Body of pancreas (tissue), 4 donors: ENCODE measurements around the gene ZNF654. TPM values are rescaled to one million over a fixed set of nuclear protein-coding genes. Genes with fewer than 3 reads are reported as not detected.
"Not testable (repeated sequence)": the region's sequence is repeated elsewhere in the genome, so short reads cannot be mapped to it uniquely, and the experiment has no call there.

ENCODE experiments used
- ATAC-seq: fragments of 150-250 bp; one replicate; pipeline ENCODE4 v1.9.1; 2016
- DNase-seq, 4 donors: peaks; one replicate each; pipeline ENCODE4 v3.0.0-alpha.2; 2019
- H3K27ac ChIP-seq, 4 donors: fragments of 200-600 bp; sonication (generic); 1 replicate in 3 of 4; 2 replicates in 1 of 4; pipeline versions ENCODE4 v1.5.1 to v1.6.1; 2016 to 2019; ENCODE audit warnings: mild to moderate bottlenecking in 1 of 4, mixed read lengths in 1 of 4, moderate library complexity in 1 of 4
- H3K27me3 ChIP-seq, 2 donors: fragments of 200-600 bp; sonication (generic); one replicate each; pipeline ENCODE4 v1.6.0; 2016; ENCODE audit warnings: mild to moderate bottlenecking in 1 of 2
- H3K36me3 ChIP-seq, 2 donors: fragments of 200-600 bp; sonication (generic); replicated peaks in 1 of 2; 2 replicates each; pipeline ENCODE4 v1.5.1; 2016; ENCODE audit warnings: low read depth in 2 of 2; ENCODE audit not compliant: insufficient read depth in 1 of 2
- H3K4me1 ChIP-seq: fragments of 200-600 bp; sonication (generic); one replicate; pipeline ENCODE4 v1.6.0; 2016
- H3K4me3 ChIP-seq, 2 donors: fragments of 200-600 bp; sonication (generic); 1 replicate in 1 of 2; 2 replicates in 1 of 2; pipeline ENCODE4 v1.5.1; 2016 to 2019
- H3K9me3 ChIP-seq, 3 donors: fragments of 200-600 bp; sonication (generic); 1 replicate in 2 of 3; 2 replicates in 1 of 3; pipeline ENCODE4 v1.5.1; 2016
- POLR2A ChIP-seq, 3 donors: fragments of 450-650 bp; IDR thresholded peaks; one replicate each; pipeline ENCODE4 v1.6.1; 2016; ENCODE audit warnings: antibody characterized with exemption in 3 of 3, mild to moderate bottlenecking in 2 of 3
- WGBS, 2 donors: methylation state at CpG; one replicate each; pipeline ENCODE4 v1.1.5; 2017; 5-methylcytosine and 5-hydroxymethylcytosine counted together
- intact Hi-C: fragments of 100-400 bp; cut with DNase I; formaldehyde crosslinking; loops from one replicate; pipeline ENCODE4 v1.15.1; 2023
- total RNA-seq, 2 donors: library from RNA; depleted of rRNA; stranded (reverse); fragments of >200 nt; gene quantifications; one replicate each; pipeline ENCODE4 v1.1.0, GENCODE V29; 2016
- TF ChIP-seq, protein P1 (sequence below), 7 experiments: fragments of 450-650 bp in 4 of 7; fragments of 200-600 bp in 3 of 7; sonication (generic) in 3 of 7; IDR thresholded peaks; one replicate each; pipeline ENCODE4 v1.5.1; 2016 to 2019; ENCODE audit warnings: antibody characterized with exemption in 7 of 7

Gene ZNF654
- total RNA-seq, 2 donors from 2014 or later: 4.3 to 7.0 TPM

DNA sequence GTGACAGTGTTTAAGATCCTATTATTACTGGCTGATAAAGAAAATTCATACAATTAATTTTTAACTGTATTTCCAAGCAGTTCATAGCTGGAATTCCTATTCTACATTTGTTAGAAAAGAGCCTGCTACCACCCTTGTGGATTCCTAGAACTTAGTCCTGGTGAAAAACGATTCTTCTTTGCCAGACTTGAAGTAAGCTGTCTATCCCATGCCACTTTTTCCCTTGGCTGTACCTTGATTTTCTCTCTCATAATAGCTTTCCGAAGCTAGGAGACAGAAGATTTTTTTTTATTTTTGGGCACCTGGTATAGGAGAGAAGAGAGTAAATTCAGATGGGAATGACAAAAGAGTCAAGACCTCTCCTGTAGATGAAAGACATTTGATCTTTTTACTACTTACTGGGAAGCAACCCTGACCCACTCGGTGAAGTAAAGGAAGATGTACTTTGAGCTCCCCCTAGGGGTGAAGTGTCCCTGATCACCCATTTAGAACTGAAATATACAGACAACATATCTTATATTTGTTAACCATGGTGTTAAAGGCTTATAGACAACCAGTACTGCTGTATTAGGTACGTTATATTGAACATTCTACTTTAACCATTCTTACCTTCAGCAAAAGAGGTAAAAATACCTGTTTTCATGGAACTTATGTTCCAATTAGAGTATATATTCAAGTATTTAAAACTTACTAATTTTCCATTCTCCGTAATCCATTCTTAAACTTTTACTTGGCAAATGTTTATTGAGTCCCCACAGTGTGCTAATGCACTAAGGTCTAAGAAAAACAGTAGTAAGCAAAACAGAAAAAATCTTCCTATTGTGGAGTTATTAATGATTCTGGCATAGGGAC lies 54.5 kb downstream of the ZNF654 start:
- Histone ChIP-seq H3K9me3 (no peaks in the 10 kb centered on the region), H3K36me3 (no peaks in the 10 kb centered on the region), H3K4me3 (no peak overlapping the region), H3K27me3 (no peaks in the 10 kb centered on the region), H3K4me1 (no peaks in the 10 kb centered on the region), H3K27ac (no peak overlapping the region)
- ATAC-seq: peak; percentile 81
- peak; percentile 58 to 78 (median 68) for DNase-seq
- TF ChIP-seq POLR2A (IDR thresholded peaks at IDR 0.05): no peak
- TF ChIP-seq, protein P1, sequence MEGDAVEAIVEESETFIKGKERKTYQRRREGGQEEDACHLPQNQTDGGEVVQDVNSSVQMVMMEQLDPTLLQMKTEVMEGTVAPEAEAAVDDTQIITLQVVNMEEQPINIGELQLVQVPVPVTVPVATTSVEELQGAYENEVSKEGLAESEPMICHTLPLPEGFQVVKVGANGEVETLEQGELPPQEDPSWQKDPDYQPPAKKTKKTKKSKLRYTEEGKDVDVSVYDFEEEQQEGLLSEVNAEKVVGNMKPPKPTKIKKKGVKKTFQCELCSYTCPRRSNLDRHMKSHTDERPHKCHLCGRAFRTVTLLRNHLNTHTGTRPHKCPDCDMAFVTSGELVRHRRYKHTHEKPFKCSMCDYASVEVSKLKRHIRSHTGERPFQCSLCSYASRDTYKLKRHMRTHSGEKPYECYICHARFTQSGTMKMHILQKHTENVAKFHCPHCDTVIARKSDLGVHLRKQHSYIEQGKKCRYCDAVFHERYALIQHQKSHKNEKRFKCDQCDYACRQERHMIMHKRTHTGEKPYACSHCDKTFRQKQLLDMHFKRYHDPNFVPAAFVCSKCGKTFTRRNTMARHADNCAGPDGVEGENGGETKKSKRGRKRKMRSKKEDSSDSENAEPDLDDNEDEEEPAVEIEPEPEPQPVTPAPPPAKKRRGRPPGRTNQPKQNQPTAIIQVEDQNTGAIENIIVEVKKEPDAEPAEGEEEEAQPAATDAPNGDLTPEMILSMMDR (IDR thresholded peaks at IDR 0.05): peak; percentile 39 to 70 (median 64)
- intact Hi-C loops: no loop called here
- 35 to 36% methylated on average over 5 of the region's 5 CpGs for WGBS, 2 donors

GRCh38 chr3:88114878-88115549 lies 56.0 kb downstream of the ZNF654 start:
- DNase-seq (no peak), ATAC-seq (no peak)
- TF ChIP-seq POLR2A (IDR thresholded peaks at IDR 0.05): no peak
- TF ChIP-seq, protein P1 (IDR thresholded peaks at IDR 0.05): no peak
- Histone ChIP-seq H3K27ac (no peak overlapping the region), H3K9me3 (no peaks in the 10 kb centered on the region), H3K27me3 (no peaks in the 10 kb centered on the region), H3K4me1 (no peaks in the 10 kb centered on the region), H3K36me3 (no peaks in the 10 kb centered on the region), H3K4me3 (no peak overlapping the region)
- intact Hi-C loops: no loop called here
- WGBS, 2 donors: 87 to 97% methylated on average over 3 of the region's 3 CpGs

GRCh38 chr3:88117683-88118082 lies 58.6 kb downstream of the ZNF654 start:
- H3K27ac ChIP-seq: no peak overlapping the region
- ATAC-seq (no peak), DNase-seq (no peak)
- intact Hi-C loops: no loop called here
- H3K9me3 ChIP-seq: no peaks in the 10 kb centered on the region
- no peaks in the 10 kb centered on the region for H3K36me3 ChIP-seq
- 0 to 14% methylated on average over 1 of the region's 1 CpG for WGBS, 2 donors
- no peak overlapping the region for H3K4me3 ChIP-seq
- no peaks in the 10 kb centered on the region for H3K27me3 ChIP-seq
- H3K4me1 ChIP-seq: no peaks in the 10 kb centered on the region
- TF ChIP-seq POLR2A (IDR thresholded peaks at IDR 0.05): no peak
- TF ChIP-seq, protein P1 (IDR thresholded peaks at IDR 0.05): no peak

DNA sequence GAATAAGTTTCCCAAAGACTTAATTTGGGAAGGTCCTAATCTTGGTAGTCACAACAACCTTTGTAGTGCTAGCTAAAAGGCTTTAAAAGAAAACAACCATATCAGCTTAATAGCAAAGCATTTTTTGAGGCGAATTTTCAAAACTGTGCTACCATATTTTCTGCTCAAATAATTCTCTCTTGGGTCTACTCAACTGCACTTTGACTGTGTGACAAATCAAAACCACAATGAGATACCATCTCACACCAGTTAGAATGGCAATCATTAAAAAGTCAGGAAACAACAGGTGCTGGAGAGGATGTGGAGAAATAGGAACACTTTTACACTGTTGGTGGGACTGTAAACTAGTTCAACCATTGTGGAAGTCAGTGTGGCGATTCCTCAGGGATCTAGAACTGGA lies 59.5 kb downstream of the ZNF654 start:
- H3K4me3 ChIP-seq, intact Hi-C loops, H3K27me3 ChIP-seq, DNase-seq, H3K27ac ChIP-seq, ATAC-seq, H3K9me3 ChIP-seq, H3K36me3 ChIP-seq, H3K4me1 ChIP-seq: not testable (repeated sequence)
- 97 to 100% methylated on average over 1 of the region's 2 CpGs for WGBS, 2 donors

- Histone ChIP-seq H3K27me3 (no peaks in the 10 kb centered on the region), H3K9me3 (no peaks in the 10 kb centered on the region), H3K4me3 (no peak overlapping the region), H3K36me3 (no peaks in the 10 kb centered on the region), H3K27ac (no peak overlapping the region), H3K4me1 (no peaks in the 10 kb centered on the region)
- whole genome bisulfite sequencing, 2 donors: 88 to 100% methylated on average over 1 of the region's 1 CpG
- intact Hi-C loops: no loop called here
- ATAC-seq: no peak
- TF ChIP-seq, protein P1 (IDR thresholded peaks at IDR 0.05): no peak
- no peak for TF ChIP-seq POLR2A (IDR thresholded peaks at IDR 0.05)
- no peak for DNase-seq
These were observed 64.5 kb downstream of the ZNF654 start for GRCh38 chr3:88123526-88123925.
